H1 (cell line): ENCODE results near the gene NDRG2. TPM values are rescaled to one million over a fixed set of nuclear protein-coding genes. Genes with fewer than 3 reads are reported as not detected.

Experiments
- CHD1 ChIP-seq: IDR thresholded peaks from 2 replicates; pipeline ENCODE4 v1.6.1; 2012; ENCODE audit warnings: low read depth, low read length, improper control_type of control experiment
- EP300 ChIP-seq, 2 experiments: IDR thresholded peaks; 1 replicate in 1 of 2; 2 replicates in 1 of 2; pipeline ENCODE4 v1.6.1; 2011 to 2012; ENCODE audit warnings: low read depth in 2 of 2, low read length in 2 of 2, mild to moderate bottlenecking in 2 of 2, borderline replicate concordance in 1 of 2, inconsistent platforms in 1 of 2, moderate library complexity in 1 of 2
- MAFK ChIP-seq: IDR thresholded peaks from 2 replicates; pipeline ENCODE4 v1.6.1; 2012; ENCODE audit warnings: low read depth, mild to moderate bottlenecking, improper control_type of control experiment, low read length
- PHF8 ChIP-seq: fragments of 200-600 bp; sonication (generic); conservative IDR thresholded peaks from 2 replicates; pipeline ENCODE4 v1.7.1; 2012; ENCODE audit warnings: low read depth, mild to moderate bottlenecking, inconsistent platforms, low read length, moderate library complexity
- SUZ12 ChIP-seq: fragments of 200-600 bp; sonication (generic); IDR thresholded peaks from 2 replicates; pipeline ENCODE4 v1.6.1; 2012; ENCODE audit warnings: mild to moderate bottlenecking, inconsistent platforms, low read length, moderate library complexity, mixed read lengths
- YY1 ChIP-seq: IDR thresholded peaks from 2 replicates; pipeline ENCODE4 v1.6.1; 2011; ENCODE audit warnings: low read depth, mild to moderate bottlenecking, low read length
- polyA plus RNA-seq, 7 experiments: library from polyadenylated mRNA; depleted of rRNA in 3 of 7; stranded (reverse) in 5 of 7; unstranded in 2 of 7; fragments of >200 nt in 5 of 7; fragments of 200-250 nt in 2 of 7; gene quantifications; 1 replicate in 5 of 7; 2 replicates in 1 of 7; 4 replicates in 1 of 7; pipeline versions ENCODE4 v1.2.1 to v1.2.3, GENCODE V29; 2011 to 2013; ENCODE audit warnings: missing spikeins in 2 of 7, mixed read lengths in 2 of 7
- total RNA-seq: library from RNA; stranded (reverse); fragmentation: NEBNext Ultra II Directional; extraction: Animal tissue kit (Norgen Biotek cat#: 25700); gene quantifications from 2 replicates; pipeline ENCODE4 v1.2.1, GENCODE V29; 2021
- TF ChIP-seq, protein P1 (sequence below): IDR thresholded peaks from 2 replicates; pipeline ENCODE4 v1.6.1; 2011; ENCODE audit warnings: low read length, improper control_type of control experiment
- TF ChIP-seq, protein P2 (sequence below): IDR thresholded peaks from 2 replicates; pipeline ENCODE4 v1.6.1; 2012; ENCODE audit warnings: inconsistent platforms

The NDRG2 gene
- total and polyA plus RNA-seq, 2 of the 8 experiments (the other 6 are each of a cell fraction or from before 2014, with no cell fraction given), result 29.9 to 48.6 TPM

DNA sequence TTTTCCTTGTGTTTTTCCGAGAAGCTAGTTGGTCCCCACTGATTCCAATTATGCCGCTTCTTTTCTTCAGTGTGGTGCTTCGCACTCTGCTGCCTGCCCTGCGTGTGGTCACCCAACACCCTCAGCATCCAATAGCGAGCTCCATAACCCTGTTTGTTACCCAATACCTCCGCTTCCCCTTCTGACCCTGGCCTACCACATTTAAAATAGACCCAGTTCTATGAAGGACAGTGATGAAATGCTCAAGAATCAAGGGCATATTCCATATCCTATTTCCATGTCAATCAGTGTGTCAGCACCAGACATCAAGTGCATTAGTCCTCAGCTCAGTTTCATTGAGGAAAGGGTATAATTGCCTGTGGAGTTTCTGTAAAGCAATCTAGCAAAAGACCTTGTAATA is 9.5 kb downstream of the NDRG2 start (continued):
- TF ChIP-seq MAFK, result no peak
- TF ChIP-seq, protein P1, sequence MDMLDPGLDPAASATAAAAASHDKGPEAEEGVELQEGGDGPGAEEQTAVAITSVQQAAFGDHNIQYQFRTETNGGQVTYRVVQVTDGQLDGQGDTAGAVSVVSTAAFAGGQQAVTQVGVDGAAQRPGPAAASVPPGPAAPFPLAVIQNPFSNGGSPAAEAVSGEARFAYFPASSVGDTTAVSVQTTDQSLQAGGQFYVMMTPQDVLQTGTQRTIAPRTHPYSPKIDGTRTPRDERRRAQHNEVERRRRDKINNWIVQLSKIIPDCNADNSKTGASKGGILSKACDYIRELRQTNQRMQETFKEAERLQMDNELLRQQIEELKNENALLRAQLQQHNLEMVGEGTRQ, result no peak
- no peak for TF ChIP-seq EP300 (IDR thresholded peaks at IDR 0.05; ENCODE audit: borderline replicate concordance in 1 of 2, low read depth in 2 of 2, low read length in 2 of 2)
- no peak for TF ChIP-seq SUZ12
- no peak for TF ChIP-seq YY1
- no peak for TF ChIP-seq PHF8
- TF ChIP-seq CHD1, result no peak
- TF ChIP-seq, protein P2, sequence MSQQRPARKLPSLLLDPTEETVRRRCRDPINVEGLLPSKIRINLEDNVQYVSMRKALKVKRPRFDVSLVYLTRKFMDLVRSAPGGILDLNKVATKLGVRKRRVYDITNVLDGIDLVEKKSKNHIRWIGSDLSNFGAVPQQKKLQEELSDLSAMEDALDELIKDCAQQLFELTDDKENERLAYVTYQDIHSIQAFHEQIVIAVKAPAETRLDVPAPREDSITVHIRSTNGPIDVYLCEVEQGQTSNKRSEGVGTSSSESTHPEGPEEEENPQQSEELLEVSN, result no peak
